ENCODE results near the gene FHL1.
"Not testable (repeated sequence)": the region's sequence is repeated elsewhere in the genome, so short reads cannot be mapped to it uniquely, and the experiment has no call there.

Gene FHL1

GRCh38 chrX:136227948-136228838, 80.9 kb downstream of the FHL1 start:
- in situ Hi-C loops (cut with MboI; ENCODE audit: low pct_unique_long_range_greater_than_20kb, low sequenced_read_pairs), result no loop called here
- DNase-seq, result peak; percentile 14

GRCh38 chrX:136228839-136229207, 81.5 kb downstream of the FHL1 start:
- in situ Hi-C loops (cut with MboI; ENCODE audit: low pct_unique_long_range_greater_than_20kb, low sequenced_read_pairs), result no loop called here
- DNase-seq, result no peak

- in situ Hi-C loops (cut with MboI; ENCODE audit: low pct_unique_long_range_greater_than_20kb, low sequenced_read_pairs), result no loop called here
- no peak for DNase-seq
Measured at GRCh38 chrX:136237074-136237473, 89.7 kb downstream of the FHL1 start.

GRCh38 chrX:136237849-136238248, 90.5 kb downstream of the FHL1 start:
- DNase-seq; in situ Hi-C loops (cut with MboI; ENCODE audit: low pct_unique_long_range_greater_than_20kb, low sequenced_read_pairs): not testable (repeated sequence)

GRCh38 chrX:136246201-136246600, 98.9 kb downstream of the FHL1 start:
- no peak for DNase-seq
- in situ Hi-C loops (cut with MboI; ENCODE audit: low pct_unique_long_range_greater_than_20kb, low sequenced_read_pairs), result no loop called here

- peak; percentile 32 for DNase-seq
- in situ Hi-C loops (cut with MboI; ENCODE audit: low pct_unique_long_range_greater_than_20kb, low sequenced_read_pairs), result no loop called here
Measured at GRCh38 chrX:136250191-136251040, 103.1 kb downstream of the FHL1 start.

- in situ Hi-C loops (cut with MboI; ENCODE audit: low pct_unique_long_range_greater_than_20kb, low sequenced_read_pairs), result no loop called here
- peak; percentile 65 for DNase-seq
Measured at GRCh38 chrX:136251041-136251991, 104.0 kb downstream of the FHL1 start, which contains the start of gene MAP7D3. MAP7D3 (minus strand) TSS chrX:136251400; CDS start chrX:136251358, 42 bp downstream.

GRCh38 chrX:136255541-136255940, 108.2 kb downstream of the FHL1 start:
- DNase-seq, result no peak
- in situ Hi-C loops (cut with MboI; ENCODE audit: low pct_unique_long_range_greater_than_20kb, low sequenced_read_pairs), result no loop called here

GRCh38 chrX:136256026-136256425, 108.7 kb downstream of the FHL1 start:
- in situ Hi-C loops (cut with MboI; ENCODE audit: low pct_unique_long_range_greater_than_20kb, low sequenced_read_pairs), result no loop called here
- no peak for DNase-seq

GRCh38 chrX:136258951-136259350, 111.6 kb downstream of the FHL1 start:
- in situ Hi-C loops (cut with MboI; ENCODE audit: low pct_unique_long_range_greater_than_20kb, low sequenced_read_pairs), result no loop called here

GRCh38 chrX:136259543-136259942, 112.2 kb downstream of the FHL1 start:
- DNase-seq, result no peak
- in situ Hi-C loops (cut with MboI; ENCODE audit: low pct_unique_long_range_greater_than_20kb, low sequenced_read_pairs), result no loop called here

More at GRCh38 chrX:136258951-136259350, 111.6 kb downstream of the FHL1 start:
- DNase-seq, result no peak

GRCh38 chrX:136260776-136261175, 113.4 kb downstream of the FHL1 start:
- in situ Hi-C loops (cut with MboI; ENCODE audit: low pct_unique_long_range_greater_than_20kb, low sequenced_read_pairs), result no loop called here
- DNase-seq, result no peak
